Activated T-helper 1 cell treated with anti-CD3 and anti-CD28 coated beads, Interleukin-2, amount 50 U/mL, for 16 hours (primary cell): ENCODE measurements around the gene MYBPH.
A peak's percentile ranks its signal among the peaks of the same experiment; 100 is the strongest.

Source experiments
- DNase-seq, 2 donors: peaks; one replicate each; pipeline ENCODE4 v3.0.0-alpha.2; 2020; ENCODE audit warnings: low read depth in 1 of 2, low spot score in 1 of 2

MYBPH gene

DNA sequence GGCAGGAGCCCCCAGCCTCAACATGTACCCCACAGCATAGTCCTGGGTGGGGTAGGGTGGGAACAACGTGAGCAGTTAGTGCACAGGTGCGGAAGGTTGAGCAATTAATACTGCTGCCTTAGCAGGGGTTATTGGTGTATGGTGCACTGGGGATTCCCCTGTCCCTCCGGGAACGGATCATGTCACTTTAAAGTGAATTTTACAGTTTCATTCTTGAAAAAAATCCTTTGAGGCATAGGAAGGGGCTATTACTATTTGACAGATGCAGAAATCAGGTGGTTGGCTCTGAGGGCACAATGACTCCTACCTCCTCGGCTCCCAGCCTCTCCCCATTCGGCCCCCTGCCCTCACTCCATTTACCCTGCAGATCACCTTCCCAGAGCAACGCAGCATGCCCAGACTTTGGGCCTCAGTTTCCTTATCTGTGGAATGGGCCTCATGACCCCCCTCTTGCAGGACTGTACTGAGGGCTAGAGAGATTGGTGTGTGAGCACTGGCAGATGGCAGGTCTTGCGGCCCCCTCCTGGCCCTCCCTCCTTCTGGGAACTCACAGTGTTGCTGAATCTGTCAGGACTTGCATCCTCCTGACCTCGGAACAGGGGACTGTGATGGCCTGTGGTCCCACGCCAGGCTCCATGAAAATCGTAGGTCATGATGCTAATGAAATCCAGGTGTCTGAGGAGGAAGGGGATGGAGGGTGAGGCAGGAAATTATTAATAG lies 5.1 kb upstream of the MYBPH start:
- DNase-seq, result no peak

DNA sequence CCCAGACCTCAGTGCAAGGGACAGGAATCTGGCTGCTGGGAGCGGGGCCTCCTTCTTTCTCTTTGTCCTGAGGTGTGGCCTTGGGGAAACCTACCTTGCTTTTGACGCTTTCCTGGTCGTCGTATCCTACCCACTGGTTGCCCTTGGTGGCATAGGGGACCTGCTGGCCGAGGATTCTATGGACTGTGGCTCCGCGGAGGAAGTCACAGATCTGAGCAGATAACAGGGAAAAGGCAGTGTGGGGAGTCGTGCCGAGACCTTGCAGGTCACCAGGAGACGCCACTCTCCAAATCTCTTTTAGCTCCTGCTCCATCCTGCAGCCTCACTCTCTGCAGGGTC lies 4.0 kb upstream of the MYBPH start:
- no peak for DNase-seq

DNA sequence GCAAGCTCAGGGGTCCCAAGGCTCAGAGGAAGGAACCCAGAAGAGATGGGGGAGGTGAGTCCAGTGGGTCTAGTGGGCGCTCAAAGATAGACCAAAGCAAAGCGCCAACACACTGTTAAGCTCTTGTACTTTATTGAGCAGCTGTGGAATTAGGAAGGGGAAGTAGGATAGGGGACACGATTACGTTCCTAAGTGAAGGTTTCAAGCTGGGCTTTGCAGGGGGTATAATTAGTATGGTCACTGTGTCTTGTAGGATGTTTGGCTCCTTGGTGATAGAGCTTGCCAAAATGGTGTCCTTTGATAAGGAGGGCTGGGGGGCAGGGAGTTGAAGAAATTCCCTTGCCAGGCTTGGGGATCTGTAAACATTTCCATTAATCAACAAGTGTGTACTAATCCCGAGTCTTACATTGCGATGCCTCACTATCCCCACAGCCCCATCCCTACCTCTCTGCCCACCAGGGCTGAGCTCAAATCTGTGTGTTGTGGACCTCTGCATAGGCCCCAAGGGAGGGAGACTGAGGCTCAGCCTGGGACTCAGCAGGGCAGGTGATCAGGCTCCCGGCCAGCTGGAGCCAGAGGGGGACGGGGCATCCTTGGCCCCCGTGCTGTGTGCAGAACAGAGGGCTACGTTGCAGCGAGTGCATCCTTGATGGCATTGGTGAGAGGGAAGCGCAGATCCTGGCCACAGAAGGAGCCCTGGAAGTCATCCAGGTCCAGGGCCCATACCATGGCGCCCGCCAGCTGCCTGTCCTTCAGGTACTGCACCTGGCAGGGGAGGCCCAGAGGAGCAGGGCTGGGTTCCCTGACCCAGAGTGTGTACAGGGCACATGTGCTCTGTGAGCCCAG lies 3.4 kb upstream of the MYBPH start:
- no peak for DNase-seq

DNA sequence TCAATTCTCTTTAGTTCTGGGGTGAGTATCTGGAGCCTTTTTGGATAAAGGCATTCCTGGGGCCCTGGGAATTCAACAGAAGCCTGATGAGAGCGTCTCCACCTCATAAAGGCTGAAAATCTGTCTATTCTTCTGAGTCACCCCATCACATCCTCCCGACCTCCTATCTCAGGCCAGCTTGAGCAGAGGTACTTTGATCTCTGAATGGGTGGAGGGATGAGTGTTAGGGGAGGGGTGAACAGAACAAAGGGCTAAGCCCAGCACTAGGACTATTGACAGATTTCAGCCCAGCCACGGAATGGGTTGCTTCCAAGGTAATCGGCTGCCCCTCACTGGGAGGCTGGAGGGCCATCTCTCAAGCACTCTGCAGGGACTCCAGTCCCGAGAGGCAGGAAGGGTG lies 2.5 kb upstream of the MYBPH start:
- no peak for DNase-seq

DNA sequence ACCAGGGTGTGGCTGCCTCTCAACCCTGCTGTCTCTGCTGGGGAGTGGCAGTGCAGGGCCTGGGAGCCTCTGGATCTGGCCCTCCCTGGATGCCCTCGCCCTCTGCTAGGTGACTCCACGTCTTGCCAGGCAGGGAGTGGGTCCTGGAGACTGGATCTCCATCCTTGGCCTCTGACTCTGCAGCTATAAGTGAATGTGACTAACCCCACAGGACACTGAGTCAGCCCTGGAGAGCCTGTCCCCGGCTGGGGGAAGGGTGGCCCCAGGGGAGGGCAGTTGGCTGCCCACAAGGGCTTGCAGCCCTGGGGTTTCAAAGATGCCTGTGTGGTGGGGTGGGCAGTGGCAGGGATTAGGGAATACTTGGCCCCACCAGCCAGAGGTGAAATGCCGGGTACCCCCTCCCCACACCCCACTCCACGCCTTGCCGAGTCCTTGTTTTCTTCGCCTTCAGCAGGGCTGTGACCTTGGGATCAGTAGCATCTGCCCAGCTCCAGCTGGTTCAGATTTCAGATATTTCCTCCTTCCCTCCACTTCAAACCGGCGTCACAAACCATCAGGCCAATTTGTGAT lies 1.9 kb upstream of the MYBPH start:
- DNase-seq, result no peak

DNA sequence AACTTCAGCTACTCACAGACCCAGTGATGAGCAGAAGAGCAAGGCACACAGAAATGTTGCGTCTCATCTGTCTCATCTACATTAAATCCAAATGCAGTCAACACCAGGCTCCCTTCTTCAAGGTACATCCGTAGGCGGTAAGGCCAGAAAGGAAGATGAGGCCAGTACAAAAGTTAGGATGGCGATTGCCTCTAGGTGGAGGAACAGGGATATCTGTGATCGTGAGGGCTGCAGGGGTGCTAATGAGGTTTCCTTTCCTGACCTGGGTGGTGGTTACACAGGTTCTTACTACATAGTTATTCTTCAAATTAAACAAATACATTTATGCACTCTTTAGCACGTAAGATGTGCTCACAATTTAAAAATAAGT lies 1.4 kb upstream of the MYBPH start:
- no peak for DNase-seq

DNA sequence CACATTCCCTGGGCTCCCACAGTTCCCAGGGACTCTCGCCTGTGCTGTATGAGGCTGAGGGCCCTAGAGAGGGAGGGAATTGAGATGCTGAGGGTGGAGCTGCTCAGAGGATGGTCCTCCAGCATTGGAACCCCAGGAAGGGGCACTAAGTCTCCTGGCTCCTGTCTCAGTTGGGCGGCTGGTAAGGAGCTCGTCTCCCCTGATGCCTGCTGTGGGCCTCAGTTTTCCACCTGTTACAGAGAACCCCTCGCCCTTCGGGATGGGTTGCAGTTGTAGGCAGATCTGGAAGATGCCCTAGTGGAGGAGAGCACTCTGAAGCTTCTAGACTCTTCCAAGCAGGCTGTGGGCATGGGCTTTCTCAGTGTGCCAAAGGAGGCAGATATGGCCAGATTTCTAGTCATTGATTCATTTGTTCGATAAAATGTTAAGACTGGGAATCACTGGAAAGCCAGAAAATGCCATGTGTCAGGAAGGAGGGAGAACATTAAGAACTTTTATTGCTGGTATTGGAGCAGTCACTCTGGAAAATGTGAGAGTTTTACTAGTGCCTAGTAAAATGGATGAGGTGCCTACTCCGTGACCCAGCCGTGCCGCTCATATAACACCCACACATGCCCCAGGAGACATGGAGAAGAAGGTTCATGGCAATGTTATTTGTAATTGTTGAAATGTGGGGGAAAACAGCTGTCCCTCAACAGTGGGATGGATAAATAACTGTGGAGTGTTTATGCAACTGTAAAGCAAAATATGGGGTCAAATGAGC lies 828 bp upstream of the MYBPH start:
- no peak for DNase-seq

DNA sequence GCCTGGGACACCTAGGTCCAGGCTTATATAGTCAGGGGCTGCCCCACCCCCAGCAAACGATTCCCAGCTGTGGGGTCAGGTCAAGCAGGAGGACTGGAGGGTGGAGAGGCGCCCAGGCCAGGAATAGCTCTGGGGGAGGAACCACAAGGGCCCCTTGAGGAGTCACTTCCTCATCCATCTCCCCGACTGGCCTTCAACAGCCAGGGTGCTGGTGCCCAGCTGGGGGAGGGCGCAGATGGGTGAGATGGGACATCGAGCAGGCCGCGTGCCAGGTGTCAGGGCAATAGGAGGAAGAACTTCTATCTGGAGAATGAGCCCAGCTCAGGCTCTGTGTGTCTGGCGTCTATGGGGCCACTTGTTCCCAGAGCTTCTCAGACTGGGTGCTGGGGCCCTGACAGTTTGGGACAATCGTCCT lies 208 bp upstream of the MYBPH start:
- DNase-seq, result no peak

DNA sequence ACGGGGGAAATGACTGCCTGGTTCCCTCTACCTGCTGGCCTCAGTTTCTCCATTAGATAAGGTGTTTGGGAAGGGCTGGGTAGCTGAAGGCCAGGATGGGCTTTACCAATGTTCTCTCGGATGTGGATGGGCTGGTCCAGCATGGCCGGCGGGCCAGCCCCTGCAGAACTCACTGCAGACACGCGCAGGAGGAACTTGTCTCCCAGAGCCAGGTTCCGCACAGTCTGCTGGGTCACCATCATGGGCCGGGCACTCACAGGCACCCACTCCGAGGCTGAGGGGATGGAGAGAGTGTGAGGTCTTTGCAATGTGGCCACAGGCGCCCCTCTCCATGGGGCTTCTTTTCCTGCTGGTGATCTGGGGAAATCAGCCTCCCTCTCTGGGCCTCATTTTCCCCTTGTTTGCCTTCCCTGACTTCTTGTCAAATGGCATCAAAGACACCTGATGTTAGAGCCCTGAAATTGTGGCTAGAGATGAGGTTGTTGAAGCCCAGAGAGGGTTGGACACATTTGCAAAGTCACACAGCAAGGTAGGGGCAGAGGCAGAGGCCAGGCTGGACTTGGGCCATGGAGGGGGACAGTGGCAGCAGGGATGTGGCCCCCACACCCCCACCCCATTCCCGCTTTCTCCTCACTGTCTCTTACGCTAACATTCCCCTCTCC lies 1.2 kb downstream of the MYBPH start:
- no peak for DNase-seq

DNA sequence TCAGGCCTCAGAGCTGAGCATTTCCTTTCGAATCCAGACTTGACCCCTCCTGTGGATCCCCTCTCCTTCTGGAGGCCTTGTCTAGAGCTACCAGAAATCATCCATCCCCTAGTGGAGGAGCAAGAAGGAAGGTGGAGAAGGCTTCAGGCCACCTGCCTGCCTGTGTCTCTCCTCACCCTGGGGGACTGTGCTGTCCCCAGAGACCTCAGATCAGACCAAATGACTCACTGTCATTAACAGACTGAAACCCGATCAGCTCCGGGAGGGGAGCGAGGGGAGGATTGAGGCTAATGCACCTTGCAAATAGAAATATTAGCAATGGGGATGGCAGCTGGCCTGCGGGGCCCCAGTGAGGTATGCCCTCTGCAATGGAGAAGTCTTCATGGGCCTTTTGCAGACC lies 2.1 kb downstream of the MYBPH start:
- no peak for DNase-seq

DNA sequence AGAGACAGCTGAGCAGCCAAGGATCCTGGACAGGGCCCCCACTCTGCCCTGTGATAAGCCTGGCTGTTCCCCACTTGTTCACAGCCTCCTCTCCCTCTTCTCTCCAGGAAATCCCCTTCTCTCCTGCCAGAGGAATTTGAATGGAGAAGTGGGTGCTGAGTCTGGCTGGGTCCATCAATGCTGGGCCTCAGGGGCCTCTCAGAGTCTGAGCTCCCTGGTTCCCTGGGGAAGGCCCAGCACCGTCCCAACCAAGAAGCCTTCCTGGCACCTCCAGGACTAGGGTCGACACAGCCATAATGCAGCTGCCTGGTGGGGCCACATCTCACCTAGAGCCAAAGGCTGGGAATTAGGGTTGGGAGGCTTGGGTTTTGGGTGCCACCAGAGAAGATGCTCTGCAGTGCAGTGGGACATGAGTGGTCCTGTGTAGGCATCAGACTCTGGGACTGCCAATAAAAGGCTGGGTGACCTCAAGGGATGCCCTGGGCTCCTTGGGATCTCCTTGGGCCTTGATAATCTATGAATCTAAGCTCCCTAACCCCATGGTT lies 2.5 kb downstream of the MYBPH start:
- no peak for DNase-seq

DNA sequence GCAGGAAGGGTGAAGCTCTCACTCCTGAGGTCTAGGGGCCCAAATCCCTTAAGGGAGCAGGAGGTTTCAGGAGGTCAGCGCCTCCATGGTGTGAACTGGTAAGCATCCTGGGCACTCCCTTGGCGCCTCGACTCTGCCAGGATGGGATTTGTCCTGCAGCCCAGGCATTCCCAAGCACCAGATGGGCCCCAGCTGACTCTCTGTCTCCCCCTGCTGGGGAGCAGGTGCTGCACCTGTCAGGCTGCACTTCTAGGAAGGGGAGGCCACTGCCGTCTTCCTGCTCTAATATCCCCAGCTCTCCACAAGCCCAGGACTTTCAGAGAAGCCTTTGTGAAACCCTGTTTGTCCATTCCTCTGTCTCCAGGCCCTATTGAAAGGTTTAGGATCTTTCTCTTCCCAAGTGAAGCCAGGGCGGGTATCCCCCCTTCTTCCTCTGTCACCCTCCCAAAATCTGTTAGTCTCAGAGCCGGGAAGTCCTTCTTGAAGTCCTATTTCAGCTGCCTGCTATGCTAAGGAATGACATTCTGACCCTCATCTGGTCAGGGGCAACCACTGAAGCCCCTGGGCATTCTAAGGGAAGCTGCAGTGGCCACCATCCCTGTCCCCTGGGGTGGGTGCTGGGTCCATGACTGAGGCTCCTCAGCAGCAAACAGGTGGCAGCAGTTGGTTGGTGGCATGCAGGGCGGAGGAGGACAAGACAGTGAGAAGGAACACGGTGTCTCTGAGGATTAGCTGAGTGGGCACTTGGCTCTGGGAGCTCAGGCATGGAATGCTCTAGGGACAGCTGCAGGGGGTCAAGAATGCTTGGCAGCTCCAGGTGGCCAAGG lies 3.2 kb downstream of the MYBPH start:
- peak in 1 of 2 donors; percentile 6 for DNase-seq

DNA sequence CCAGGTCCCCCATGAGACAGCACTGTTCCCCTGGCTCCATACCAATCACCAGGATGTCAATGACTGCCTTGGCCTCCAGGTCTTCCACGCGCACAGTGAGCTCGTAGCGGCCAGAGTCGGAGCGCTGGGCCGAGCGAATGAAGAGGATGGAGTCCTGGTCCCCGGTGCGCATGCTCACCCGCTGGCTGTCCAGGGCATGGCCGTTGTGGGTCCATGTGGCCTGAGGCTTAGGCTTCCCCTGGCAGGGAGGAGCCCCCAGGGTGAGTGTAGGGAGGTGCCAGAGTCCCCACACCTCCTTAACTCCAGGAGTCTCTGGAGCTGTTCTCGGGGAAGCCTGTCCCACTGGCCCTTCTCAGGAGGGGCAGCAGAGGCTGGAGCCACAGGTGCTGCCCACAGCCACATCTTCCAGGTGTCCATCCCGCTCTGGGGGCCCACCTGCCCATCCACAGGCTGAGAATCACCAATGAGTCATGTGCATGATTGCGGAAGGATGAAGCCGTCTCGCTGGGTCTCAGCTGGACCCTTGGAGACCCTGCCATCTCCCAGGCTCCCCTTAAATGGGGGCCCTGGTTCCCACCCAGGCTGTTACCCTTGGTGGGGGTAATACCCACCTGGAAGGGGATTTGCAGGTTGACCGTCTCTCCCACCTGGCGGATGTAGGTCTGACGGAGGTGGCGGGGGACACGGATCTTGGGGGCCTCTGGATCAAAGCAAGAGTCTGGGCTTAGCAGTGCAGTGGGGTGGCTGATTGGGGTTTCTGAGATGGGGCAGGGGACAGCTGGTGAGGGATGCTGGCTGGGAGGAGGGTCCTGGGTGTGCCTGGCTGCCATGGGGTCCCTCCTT lies 4.1 kb downstream of the MYBPH start:
- no peak for DNase-seq

DNA sequence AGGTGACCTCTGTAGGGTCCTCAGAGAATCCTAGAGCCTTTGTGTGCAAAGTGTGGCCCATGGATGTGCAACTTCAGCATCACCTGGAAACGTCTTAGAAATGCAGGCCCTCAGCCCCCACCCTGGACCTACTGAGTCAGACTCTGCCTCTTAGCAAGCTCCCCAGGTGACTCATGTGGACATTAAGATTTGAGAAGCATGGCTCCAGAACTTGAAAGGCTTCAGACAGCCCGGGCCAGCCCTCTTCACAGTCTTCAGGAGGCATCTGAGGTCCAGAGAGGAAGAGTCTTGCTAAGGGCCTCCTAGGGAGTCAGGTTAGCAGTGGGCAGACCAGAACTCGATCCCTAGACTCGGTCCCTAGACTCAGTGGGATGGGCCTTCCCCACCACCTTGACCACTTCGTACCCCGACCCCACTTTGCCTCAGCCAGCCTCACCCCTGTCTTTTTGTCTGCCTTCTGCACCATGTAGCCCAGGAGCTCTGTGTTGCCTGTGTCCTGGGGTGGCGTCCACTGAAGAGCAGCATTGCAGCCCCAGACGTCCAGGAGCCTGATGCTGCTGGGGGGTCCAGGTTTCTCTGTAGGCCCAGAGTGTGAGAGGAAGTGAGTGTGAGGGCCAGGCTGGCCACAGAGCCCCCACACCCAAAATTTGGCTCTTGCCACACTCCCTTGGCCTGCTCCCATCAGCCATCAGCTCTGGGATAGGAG lies 4.8 kb downstream of the MYBPH start:
- DNase-seq, result no peak

DNA sequence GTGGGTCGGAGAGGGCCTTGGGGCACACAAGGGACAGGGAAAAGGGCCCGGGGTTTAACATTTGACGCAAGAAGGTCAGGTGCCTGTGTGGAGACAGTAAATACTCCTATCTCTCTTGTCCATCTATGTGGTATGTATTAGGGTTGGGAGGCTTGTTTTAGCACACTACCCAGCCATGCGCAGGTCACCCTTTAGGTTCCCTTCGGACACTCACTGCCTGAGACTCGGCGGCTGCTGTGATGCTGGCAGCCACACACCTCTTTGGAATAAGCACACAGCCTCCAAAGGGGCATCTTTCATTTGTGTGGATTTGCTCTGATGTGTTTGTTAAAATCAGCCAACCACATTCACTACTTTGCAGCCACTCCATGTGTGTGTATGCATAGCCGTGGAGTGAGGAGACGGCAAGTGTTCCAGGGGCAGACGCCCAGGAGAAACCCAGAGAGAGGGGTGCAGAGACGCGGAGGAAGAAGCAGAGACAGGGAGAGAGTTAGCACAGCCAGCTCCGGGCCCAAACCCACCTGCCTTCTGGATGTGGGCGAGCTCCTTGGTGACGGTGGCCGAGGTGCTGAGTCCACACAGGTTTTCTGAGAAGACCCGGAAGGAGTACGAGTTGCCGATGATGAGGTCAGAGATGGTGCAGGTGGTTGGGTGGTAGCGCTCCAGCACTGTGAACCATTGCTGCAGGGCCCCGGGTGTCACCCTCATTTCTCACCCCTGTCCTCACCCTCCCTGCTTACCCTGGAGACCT lies 5.7 kb downstream of the MYBPH start:
- DNase-seq, result no peak

DNA sequence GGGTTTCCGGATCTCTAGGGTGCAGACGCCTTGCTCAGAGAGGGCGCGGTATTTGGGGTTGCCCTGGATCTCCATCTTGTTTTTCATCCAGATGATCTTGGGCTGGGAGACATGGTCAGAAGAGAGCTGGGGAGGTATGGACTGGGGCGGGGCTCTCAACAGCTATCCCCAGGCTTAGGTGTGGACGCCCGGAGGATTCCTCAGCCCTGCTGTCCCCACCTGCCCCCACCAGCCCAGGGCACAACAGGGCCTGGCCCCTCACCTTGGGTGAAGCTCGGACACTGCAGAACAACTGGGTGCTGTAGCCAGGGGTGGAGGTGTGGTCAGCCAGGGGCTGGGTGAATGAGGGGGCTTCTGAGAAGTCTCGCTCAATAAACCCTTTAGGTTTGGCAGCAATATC lies 6.6 kb downstream of the MYBPH start:
- DNase-seq, result no peak

DNA sequence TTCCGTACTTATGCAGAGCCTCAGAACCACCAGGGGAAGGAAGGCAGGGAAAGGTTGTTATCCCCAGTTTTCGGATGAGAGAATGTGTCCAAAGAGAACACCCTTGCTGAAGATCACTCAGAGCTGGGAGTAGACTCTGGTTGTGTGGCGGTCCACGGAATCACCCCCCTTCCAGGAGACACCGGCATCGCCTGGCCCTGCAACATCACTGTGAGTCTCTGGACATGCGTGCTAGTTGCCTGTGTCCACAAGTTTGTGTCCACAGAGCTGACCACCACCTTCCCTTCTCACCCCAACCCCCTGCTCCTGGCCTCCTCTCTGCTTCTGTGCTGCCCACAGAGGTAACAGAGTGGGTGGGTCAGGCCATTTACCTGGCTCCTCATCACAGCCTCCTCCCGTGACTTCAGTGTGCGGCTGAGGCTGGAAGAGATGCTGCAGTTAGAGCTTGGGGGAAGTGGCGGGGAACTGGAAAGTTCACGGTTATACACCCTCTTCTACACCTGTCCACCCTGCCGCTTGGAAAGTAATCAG lies 7.3 kb downstream of the MYBPH start:
- DNase-seq, result no peak

DNA sequence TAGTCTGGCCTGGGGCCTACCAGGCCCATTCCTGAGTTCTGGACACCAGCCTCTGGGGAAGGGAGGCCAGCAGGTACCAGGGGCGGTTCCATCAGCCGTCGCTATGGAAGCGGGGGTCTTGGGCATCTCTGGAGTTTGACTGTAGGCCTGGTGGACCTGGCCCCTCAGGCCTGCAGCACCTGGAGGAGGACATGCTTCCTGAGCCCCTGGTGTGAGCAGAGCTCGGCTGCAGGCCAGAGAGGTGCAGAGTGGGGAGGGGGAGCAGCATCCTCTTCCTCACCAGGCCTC lies 7.8 kb downstream of the MYBPH start:
- no peak for DNase-seq
